ENCODE data around the gene ANKRD34A.

DNA sequence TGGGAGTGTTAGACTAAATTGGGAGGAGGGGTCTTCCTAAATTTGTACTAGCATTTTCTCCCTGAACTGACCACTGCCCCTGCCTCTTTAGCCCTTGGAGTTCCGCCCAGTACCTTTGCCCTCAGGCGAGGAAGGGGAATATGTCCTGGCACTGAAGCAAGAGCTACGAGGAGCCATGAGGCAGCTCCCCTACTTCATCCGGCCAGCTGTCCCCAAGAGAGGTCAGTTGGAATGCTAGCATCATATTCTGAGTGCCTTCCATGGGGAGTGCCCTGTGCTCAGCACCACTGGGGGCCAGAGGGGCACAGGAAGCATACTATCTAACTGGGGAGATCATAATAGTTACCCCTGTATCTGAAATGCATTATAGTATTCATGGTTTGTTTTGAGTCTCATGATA lies 10.8 kb upstream of the ANKRD34A start:
- no peak for TF ChIP-seq EP300 (IDR thresholded peaks at IDR 0.05; ENCODE audit: low read depth in 2 of 2, low read length in 2 of 2)
- TF ChIP-seq EP300 (CRISPR knock-in tag; IDR thresholded peaks at IDR 0.05; ENCODE audit: borderline replicate concordance), result no peak
- no peak for TF ChIP-seq RBAK (CRISPR knock-in tag; IDR thresholded peaks at IDR 0.05)
- TF ChIP-seq EZH2 (conservative IDR thresholded peaks at IDR 0.05; ENCODE audit: low read depth, low read length), result no peak
